Measurements from ENCODE around the gene RHOT2. TPM values are rescaled to one million over a fixed set of nuclear protein-coding genes. Genes with fewer than 3 reads are reported as not detected.
A peak's percentile ranks its signal among the peaks of the same experiment; 100 is the strongest.

RHOT2 gene
- total RNA-seq, 1 donor from 2014 or later = 34.0 TPM

- H3K27ac Mint-ChIP-seq = no peak overlapping the region
- Histone ChIP-seq H3K4me2 (peak overlapping the region; percentile 95), H3K9ac (no peak overlapping the region), H4K20me1 (ENCODE audit: low read depth) (peaks cover 9% of the 10 kb centered on the region), H3K27me3 (peaks cover 34% of the 10 kb centered on the region), H3K4me3 (peak overlapping the region; percentile 74), H3K4me1 (peaks cover 16% of the 10 kb centered on the region), H3F3A (ENCODE audit: low read depth) (peaks cover 29% of the 10 kb centered on the region), H2AFZ (replicated peaks) (peak overlapping the region; percentile 85), H3K36me3 (no peaks in the 10 kb centered on the region), H3K9me3 (ENCODE audit: low read depth) (no peaks in the 10 kb centered on the region), H3K27ac (no peak overlapping the region), H3K79me2 (ENCODE audit: low read depth) (no peaks in the 10 kb centered on the region)
- peak; percentile 62 for TF ChIP-seq EZH2phosphoT487 (IDR thresholded peaks at IDR 0.05)
- TF ChIP-seq CTCF (IDR thresholded peaks at IDR 0.05) = no peak
- peak; percentile 87 for TF ChIP-seq EZH2 (IDR thresholded peaks at IDR 0.05)
- H3K9me3 Mint-ChIP-seq = no peaks in the 10 kb centered on the region
- H3K4me3 Mint-ChIP-seq = peak overlapping the region; percentile 77
- H3K4me1 Mint-ChIP-seq = peaks cover 24% of the 10 kb centered on the region
- H3K27me3 Mint-ChIP-seq (ENCODE audit: insufficient read depth, low read depth) = peaks cover 6% of the 10 kb centered on the region
- DNase-seq (ENCODE audit: low spot score) = peak; percentile 54
- H3K36me3 Mint-ChIP-seq = no peaks in the 10 kb centered on the region
These were observed 25.5 kb upstream of the RHOT2 start for GRCh38 chr16:642189-643049.

GRCh38 chr16:643050-643368 lies 24.9 kb upstream of the RHOT2 start:
- Mint-ChIP-seq H3K9me3 (no peaks in the 10 kb centered on the region), H3K27me3 (ENCODE audit: insufficient read depth, low read depth) (peaks cover 3% of the 10 kb centered on the region)

GRCh38 chr16:644556-644955 lies 23.4 kb upstream of the RHOT2 start:
- peaks cover 13% of the 10 kb centered on the region for H4K20me1 ChIP-seq (ENCODE audit: low read depth)
- TF ChIP-seq EZH2 (IDR thresholded peaks at IDR 0.05) (no peak), EZH2phosphoT487 (IDR thresholded peaks at IDR 0.05) (no peak), CTCF (IDR thresholded peaks at IDR 0.05) (no peak)
- H3K27me3 ChIP-seq = peaks cover 34% of the 10 kb centered on the region
- peaks cover 5% of the 10 kb centered on the region for H3K4me1 ChIP-seq
- Mint-ChIP-seq H3K4me3 (peak overlapping the region; percentile 59), H3K36me3 (no peaks in the 10 kb centered on the region), H3K9me3 (no peaks in the 10 kb centered on the region), H3K27me3 (ENCODE audit: insufficient read depth, low read depth) (no peaks in the 10 kb centered on the region), H3K27ac (no peak overlapping the region), H3K4me1 (peaks cover 7% of the 10 kb centered on the region)
- H3K36me3 ChIP-seq = no peaks in the 10 kb centered on the region
- H3K4me3 ChIP-seq = no peak overlapping the region
- H3K9ac ChIP-seq = no peak overlapping the region
- no peak overlapping the region for H3K27ac ChIP-seq
- DNase-seq (ENCODE audit: low spot score) = no peak
- H3K9me3 ChIP-seq (ENCODE audit: low read depth) = no peaks in the 10 kb centered on the region
- no peak overlapping the region for H2AFZ ChIP-seq (replicated peaks)
- no peak overlapping the region for H3K4me2 ChIP-seq
- no peaks in the 10 kb centered on the region for H3K79me2 ChIP-seq (ENCODE audit: low read depth)
- H3F3A ChIP-seq (ENCODE audit: low read depth) = peaks cover 23% of the 10 kb centered on the region

More at GRCh38 chr16:643050-643368, 24.9 kb upstream of the RHOT2 start:
- peaks cover 23% of the 10 kb centered on the region for H3F3A ChIP-seq (ENCODE audit: low read depth)
- peaks cover 34% of the 10 kb centered on the region for H3K27me3 ChIP-seq
- Mint-ChIP-seq H3K4me3 (peak overlapping the region; percentile 79), H3K27ac (no peak overlapping the region), H3K36me3 (no peaks in the 10 kb centered on the region), H3K4me1 (peaks cover 18% of the 10 kb centered on the region)
- no peak for DNase-seq (ENCODE audit: low spot score)
- peaks cover 10% of the 10 kb centered on the region for H3K4me1 ChIP-seq
- no peaks in the 10 kb centered on the region for H3K36me3 ChIP-seq
- no peaks in the 10 kb centered on the region for H3K9me3 ChIP-seq (ENCODE audit: low read depth)
- TF ChIP-seq EZH2 (IDR thresholded peaks at IDR 0.05) = no peak
- TF ChIP-seq EZH2phosphoT487 (IDR thresholded peaks at IDR 0.05) = no peak
- no peak for TF ChIP-seq CTCF (IDR thresholded peaks at IDR 0.05)
- H3K4me3 ChIP-seq = no peak overlapping the region
- H3K79me2 ChIP-seq (ENCODE audit: low read depth) = no peaks in the 10 kb centered on the region
- no peak overlapping the region for H3K9ac ChIP-seq
- no peak overlapping the region for H3K27ac ChIP-seq
- no peak overlapping the region for H3K4me2 ChIP-seq
- no peak overlapping the region for H2AFZ ChIP-seq (replicated peaks)
- H4K20me1 ChIP-seq (ENCODE audit: low read depth) = peaks cover 11% of the 10 kb centered on the region

Measured in neural progenitor cell (in vitro differentiated cells).